Measurements from ENCODE around the gene FXYD6.

The FXYD6 gene

DNA sequence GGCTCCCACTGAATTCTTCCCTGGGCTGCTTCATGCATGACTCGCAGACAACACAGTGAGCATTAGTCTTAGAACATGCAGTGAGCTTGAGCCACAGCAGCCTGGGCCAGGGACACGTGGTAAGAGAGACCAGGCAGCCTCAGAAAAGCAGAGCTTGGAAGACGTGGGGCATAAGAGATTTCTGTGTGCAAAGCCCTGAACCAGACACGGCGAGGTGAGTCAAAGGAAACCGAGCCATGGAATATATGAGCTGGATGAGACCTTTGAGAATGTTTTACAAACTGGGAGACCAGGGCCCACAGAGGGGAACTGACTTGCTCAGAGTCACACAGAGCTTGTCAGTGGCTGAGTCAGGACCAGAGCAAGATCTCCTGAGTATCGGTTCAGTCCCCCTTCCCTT lies 8.5 kb upstream of the FXYD6 start:
- no peak for DNase-seq

DNA sequence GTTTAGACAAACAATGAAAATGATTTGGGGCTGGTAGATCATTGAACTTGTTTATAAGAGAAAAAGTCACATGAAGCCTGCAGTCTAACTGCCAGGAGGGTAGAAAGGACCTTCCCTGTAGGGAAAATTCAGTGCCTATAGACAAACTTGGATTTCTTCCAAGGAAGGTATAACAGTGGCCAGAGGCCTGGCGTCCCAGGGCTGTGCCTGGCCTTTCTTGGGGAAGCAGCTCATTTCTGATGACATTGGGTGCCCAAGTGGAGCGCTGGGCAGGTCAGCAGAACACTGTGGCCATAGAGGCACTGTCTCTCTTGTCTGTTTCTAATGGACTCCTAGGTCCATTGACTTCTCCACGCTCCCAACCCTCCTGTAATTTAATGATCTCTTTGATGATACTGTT lies 6.6 kb upstream of the FXYD6 start:
- DNase-seq = no peak

DNA sequence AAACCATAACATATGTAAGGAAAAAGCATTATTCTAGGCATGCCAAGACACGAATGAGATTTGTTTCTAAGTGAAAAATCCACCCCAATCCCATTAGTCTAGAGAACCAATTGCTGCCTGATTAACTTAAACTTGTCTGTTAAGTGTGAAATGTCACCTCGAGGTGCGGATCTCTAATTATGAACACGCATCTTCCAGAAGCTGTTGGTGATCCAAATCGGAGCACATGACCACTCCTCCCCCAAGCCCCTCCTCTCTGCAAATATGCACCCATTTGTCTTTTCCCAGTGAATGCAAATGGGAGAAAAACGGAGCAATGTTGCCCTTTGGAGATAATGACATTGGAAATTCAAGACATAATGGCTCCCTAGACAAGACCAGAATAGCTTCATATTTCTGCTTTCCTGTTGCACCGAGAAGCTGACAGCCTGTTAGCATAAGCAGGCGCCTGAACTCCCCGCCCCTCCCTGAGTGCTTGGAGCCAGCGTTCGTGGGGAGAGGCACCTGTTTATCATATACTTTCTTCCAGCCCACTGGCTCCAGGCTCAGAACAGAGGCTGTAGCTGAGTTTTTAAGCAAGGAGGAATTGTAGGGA lies 6.0 kb upstream of the FXYD6 start:
- no peak for DNase-seq

DNA sequence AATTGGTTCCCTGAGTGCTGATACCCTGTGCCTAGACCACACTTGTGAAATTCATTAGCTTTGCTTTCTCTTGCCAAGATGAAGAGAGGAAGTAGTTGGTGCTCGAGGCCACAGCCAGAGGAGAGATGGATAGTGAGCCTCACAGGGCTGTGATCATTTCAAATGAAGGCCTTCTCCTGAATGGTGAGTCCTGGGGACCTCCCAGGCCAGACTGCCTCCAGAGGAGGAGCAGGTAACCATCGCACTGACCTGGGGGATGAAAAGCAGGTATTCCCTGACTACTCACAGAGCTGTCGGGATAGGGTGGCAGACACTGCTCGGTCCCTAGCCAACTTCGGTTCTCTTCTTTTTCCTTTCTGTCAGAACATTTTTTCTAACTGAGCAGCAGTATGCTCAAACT lies 4.8 kb upstream of the FXYD6 start:
- no peak for DNase-seq

DNA sequence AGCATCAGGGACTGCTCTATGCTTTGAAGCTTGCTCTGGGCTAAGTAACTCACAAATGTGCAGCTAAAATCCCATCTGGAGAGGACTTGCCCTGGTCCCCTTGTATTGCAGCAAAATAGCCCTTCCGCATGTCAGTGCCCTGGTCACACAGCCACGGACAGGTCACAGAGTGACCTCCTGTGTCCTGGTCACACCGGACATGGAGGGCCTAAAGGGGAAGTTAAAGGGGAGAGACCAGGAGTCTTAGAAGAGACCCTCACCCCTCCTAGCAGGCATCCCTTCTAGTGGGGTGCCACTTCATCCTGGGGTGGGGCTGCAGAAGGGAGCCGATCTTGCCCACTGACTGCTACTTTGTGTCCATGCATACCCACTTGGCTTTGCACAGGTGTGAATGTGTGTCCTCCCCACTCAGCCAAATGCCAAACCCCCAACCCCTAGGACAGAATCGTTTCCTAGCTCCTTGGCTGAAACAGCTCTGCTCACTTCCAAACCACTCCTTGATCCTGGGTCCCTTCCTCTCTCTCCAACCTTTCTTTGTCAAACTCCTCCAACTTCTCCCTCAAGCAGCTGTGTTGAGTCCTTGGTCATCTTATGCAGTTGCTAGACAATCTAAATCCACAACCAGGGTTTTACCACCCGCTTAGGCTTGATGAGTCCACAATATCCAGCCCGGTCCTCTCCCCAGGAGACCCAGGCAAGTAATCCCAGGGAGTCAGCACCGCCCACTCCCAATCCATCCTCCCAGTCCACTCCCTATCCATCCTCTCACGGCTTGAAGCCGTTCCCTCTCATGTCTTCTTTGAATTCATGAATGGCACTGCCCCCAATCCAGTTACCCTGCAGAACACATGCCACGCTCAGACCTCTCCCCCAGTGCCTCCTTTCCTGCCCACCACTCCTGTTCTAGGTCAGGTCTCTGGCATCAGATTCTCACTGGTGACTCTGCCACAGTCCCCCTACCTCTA lies 3.3 kb upstream of the FXYD6 start:
- DNase-seq = no peak

DNA sequence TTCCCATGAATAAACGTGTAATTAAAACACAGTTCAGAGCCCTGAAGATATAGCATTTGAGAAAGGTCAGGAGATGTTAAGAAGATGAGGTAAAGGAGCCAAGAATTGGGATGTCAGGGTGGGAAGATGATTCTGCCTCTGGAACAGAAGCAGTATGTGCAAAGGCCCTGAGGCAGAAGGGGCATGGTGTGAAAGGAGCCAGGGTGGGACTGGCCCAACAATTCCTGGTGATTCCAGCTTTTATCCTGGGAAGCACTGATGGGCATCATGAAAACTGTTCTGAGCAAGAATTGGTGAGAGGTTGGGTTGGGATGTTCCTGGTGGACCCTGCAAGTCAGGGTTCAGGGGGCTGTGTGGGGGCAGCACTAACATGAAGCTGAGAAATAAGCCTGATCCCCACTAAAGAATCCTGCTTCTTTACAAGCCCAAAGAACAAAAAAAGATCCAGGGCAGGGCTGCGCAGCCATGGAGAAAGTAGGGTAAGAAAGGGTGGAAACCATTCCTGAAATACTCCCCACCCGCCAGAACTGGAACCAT lies 2.5 kb upstream of the FXYD6 start:
- DNase-seq = no peak

GRCh38 chr11:117878314-117878938 lies 2.0 kb upstream of the FXYD6 start:
- no peak for DNase-seq

- DNase-seq = peak; percentile 24
Measured at GRCh38 chr11:117877120-117877784, 794 bp upstream of the FXYD6 start.

DNA sequence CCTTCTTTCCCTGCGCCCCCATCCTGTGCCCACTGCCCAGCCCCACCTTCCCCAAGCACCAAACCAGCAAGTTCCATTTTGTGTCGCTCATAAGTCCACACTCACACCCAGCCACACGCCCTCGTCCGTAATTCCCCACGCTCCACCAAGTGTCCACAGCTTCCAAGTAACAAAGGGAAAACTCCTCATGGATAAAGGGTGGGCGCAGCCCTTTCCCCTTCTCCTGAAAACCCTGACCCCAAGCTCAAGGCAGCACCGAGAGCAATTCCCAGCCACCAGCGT lies 458 bp downstream of the FXYD6 start:
- DNase-seq = no peak

DNA sequence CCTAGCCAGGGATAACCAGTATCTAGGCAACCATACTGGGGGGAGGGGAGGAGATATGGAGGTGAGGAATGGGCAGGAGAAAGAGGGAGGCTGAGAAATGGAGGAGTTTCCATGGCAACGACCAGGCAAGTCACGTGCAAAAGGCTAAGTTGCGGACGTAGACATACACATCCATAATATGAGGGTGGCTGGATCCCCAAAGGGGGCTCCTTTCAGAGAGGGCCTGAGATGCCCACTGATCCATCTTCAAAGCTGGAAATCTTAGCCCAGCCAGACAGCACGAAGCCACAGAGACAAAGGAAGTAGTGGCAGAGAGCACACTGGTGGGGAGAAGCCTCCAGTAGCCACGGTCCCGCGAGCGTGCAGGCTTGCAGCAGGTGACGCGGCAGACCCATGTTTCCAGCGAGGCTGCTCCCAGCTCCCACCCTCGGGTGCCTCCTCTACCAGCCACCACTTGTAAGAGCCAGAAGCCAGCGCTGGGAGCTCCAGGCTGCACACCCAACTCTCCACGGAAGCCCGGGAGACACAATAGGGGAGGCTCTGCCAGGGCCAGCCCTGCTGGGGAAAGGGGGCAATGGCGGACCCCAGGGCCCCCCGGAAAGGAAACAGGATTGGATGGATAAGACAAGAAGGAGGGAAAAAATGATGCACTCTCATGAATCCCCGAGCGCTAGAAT lies 938 bp downstream of the FXYD6 start:
- DNase-seq = peak; percentile 19

DNA sequence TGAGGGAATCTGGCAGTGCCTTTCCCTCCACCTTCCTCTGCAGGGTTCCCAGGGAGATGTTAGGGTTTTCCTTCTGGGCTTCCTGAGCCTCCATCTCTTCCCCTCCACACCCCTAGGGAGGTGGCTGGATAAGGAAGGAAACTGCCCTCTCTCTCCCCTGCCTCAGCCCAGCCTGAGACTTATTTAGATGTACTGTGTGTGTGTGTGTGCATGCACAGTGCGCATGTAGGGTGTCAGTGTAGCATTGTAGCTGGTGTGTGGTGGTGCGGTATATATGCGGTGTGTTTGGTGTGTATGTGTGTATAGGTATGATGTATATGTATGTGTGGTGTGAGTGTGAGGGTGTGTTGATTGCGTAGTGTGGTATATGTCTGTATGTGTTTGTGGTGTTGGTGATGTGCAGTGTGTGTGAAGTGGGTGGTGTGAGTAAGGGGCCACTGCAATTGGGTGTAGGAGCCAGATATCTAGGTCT lies 1.5 kb downstream of the FXYD6 start:
- no peak for DNase-seq

DNA sequence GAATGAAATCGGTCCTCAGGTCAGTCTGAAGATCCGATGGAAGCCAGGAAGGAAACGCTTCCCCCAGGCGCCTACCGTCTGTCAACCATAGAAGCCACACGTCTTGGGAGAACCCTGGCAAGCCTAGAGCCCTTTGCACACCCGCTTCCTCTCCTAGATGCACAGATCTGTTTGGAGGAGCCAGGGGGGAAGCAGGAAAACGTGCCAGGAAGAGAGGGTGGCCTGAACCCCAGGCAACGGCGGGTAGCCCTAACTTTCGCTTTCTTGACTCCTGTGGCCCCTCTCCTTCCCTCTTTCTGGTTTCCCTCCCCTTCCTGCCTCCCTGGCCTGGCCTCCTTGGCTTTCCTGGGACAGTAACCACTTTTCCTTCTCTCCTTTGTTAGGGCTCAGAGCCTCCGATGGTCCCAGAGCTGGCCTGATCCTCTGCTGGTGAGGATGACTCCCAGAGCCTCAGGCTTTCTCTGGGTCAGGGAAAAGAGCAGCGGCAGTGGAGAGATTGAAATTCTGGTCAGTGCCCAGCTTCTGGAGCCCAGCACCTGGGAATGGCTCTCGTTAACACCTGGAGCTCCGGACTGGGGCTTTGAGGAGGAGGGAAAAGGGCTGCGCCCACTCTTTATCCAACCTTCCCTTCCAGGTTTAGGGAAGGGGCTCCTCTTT lies 2.1 kb downstream of the FXYD6 start:
- DNase-seq = no peak

DNA sequence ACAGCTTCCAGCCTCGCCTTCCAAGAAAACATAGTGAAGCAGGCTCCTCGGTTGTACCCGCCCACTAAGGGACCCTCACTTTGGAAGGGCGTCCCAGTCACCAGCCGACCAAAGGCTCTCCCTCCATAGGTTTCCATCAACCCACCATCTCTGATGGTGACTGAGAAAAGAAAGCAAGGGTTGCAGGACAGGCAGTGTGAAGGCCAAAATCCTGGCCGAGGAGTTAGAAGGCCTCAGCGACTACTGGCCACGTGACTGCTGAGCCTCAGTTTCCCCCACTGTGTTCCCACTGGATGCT lies 2.7 kb downstream of the FXYD6 start:
- DNase-seq = no peak

DNA sequence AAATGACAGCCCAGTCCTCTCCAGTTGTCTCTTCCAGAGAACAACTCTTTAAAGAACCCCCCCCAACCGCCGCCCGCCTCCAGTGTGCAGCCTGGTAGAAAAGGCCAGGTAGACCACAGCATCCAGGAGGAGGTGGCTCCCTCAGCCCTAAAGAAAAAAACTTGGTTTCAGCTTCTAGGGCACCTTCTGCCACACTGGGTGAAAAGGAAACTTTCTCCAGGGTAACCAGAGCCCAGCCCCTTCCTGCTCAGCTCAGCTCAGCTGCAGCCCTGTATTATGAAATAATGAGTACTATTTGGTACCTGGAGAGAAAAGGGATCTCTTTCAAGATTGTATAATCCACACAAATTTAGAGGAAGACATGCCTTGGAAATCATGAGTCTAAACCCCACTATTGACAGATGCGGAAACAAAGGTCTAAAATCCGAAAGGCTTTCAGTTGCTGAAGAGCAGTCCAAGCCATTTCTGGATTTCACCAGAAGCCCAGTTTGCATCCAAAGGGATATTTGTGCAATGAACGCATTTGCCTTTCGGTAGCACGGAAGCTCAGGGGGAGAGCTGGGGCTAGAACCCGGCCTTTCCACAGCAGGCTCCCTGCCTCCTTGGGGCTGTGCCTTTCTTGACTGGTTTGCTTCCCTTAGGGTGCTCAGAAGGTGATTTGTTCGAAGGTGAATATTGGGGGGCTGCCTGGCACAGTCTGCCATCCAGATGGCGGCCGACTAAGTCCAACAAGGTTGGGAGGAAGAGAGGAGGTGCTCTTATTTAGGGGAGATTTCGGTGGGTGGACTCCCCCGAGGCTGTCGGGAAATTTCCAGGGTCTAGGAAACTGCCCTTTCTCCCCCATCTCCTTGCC lies 3.3 kb downstream of the FXYD6 start:
- DNase-seq = no peak

DNA sequence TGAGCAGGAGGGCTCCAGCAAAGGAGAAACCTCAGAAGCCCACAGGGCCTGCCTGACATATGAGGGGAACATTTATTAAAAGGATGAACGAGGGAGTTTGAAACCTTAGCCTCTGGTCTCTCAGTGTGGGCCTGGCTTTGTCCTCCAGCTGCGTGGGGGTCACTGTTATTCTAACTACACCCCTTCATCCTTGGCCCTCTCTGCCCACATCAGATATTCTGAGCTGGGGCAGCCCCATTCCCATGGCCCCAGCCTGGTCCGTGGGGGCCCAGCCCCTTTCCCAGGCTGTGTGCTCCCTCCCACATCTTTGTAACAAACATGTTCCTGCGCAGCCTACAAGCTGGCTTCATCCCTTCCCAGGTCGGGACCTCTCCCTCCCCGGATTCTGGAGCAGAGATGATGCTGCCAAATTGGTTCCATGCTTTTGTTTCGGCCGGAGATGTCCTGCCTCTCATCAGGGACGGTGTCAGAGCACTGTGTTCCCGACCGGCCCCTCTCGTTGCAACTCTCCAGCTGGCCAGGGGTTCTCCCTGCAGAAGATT lies 4.0 kb downstream of the FXYD6 start:
- no peak for DNase-seq

- DNase-seq = no peak
Measured at GRCh38 chr11:117871784-117872183, 4.7 kb downstream of the FXYD6 start.

DNA sequence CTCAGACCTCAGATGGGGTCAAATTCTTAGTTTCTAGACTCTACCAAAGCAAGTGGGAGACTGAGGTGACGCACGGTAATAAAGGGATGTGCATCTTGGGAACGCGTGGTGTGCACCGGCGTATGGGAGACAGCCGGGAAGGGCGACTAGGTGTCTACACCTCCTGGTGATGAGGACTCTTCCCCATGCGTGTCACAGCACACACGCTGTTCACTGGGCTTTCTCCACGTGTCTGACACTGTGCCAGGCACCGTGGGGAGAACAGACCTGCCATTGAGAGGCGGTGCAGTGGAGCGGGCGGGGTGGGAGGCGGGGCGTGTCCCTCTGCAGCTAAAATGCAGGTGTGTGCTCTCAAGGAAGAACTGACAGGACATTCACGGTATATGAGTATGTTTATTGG lies 5.3 kb downstream of the FXYD6 start:
- DNase-seq = no peak

DNA sequence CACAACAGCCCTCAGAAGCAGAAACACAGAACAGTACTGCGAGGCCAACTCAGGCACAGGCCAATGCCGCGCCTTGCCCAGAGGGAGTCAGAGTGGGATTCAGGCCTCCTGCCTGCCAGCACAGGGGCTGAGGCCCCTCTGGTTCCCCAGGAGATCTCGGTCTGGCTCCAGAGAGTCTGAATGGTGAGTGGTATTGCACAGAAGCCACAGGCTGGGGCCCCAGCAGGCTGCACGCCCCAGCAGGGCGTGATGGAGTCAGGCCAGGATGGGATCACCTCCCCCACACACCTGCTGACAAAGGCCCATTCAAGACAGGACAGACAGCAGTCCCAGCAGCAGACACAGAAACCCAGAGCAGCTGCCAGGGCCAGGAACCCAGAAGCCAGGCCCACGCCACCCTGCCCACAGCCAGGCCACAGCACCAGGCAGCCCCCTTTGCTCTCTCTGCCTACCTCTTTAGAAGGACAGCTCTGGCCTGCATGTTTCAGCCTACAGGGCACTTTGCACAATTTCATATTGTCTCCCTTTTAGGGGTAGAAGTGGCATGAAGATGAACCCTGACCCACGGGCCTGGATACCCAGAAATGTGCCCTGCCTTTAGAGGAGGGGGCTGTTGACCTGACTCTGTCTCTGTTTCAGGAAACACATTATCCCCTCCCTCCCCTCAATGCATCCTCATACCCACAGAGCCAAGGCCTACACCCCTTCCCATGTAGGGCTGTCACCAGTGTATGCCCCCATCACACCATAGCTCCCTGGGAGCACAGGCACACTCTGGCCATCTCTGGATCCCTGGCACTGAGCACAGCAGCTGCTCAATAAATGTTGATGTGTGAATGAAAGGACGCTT lies 6.1 kb downstream of the FXYD6 start:
- DNase-seq = no peak

- no peak for DNase-seq
Measured at GRCh38 chr11:117869604-117870003, 6.9 kb downstream of the FXYD6 start.
